ENCODE measurements around the gene CMTM1.

DNA sequence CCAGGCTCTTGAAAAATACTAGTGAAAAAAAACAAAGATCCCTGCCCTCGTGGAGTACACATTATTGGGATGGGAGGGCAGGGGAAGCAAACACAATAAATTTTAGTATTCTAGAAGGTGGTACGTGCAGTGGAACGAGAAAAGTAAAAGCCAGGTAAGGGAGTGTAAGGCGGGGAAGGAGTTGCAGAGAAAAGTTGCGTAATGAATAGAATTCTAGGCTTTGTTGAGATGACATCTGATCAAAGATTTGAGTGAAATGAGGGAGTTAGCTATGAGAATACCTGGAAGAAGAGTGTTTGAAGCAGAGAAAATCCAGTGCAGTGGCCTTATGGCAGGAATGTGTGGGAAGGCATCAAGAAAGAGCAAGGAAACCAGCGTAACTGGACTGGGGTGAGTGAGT is 11.7 kb upstream of the CMTM1 start:
- no peak for TF ChIP-seq CTCF (IDR thresholded peaks at IDR 0.05)
- no peak for TF ChIP-seq ZFX (IDR thresholded peaks at IDR 0.05; ENCODE audit: borderline replicate concordance)
